DOHH2 (cell line): ENCODE data around the gene SFR1.

ENCODE experiments used
- CTCF ChIP-seq: fragments of 200-600 bp; sonication (generic); IDR thresholded peaks from one replicate; pipeline ENCODE4 v1.5.1; 2014; ENCODE audit warnings: antibody characterized with exemption, mild to moderate bottlenecking, low read depth, low read length; ENCODE audit not compliant: poor library complexity, severe bottlenecking
- EZH2phosphoT487 ChIP-seq: fragments of 200-600 bp; sonication (generic); IDR thresholded peaks from 2 replicates; pipeline ENCODE4 v1.6.1; 2017; ENCODE audit warnings: borderline replicate concordance, mild to moderate bottlenecking, antibody characterized with exemption, low read length, moderate library complexity, mixed read lengths

- TF ChIP-seq CTCF: no peak
- no peak for TF ChIP-seq EZH2phosphoT487
Observed at GRCh38 chr10:104143829-104144228, 21.9 kb downstream of the SFR1 start.
